SU-DHL-6 (cell line): Measurements from ENCODE around the gene DVL1.

ENCODE experiments used
- H2AFZ ChIP-seq: fragments of 200-600 bp; sonication (generic); 2 replicates; pipeline ENCODE4 v1.6.1; 2014; ENCODE audit warnings: low read depth, mild to moderate bottlenecking, moderate library complexity, mixed read lengths, antibody characterized with exemption, low read length; ENCODE audit not compliant: severe bottlenecking
- H3F3A ChIP-seq: fragments of 200-600 bp; shearing (Covaris generic); 2 replicates; pipeline ENCODE4 v1.6.0; 2016; ENCODE audit warnings: antibody characterized with exemption, mild to moderate bottlenecking; ENCODE audit not compliant: insufficient read depth
- H3K27ac ChIP-seq: fragments of 200-600 bp; sonication (generic); 2 replicates; pipeline ENCODE4 v1.5.1; 2016; ENCODE audit warnings: low read depth, mild to moderate bottlenecking, low read length, moderate library complexity, mixed read lengths
- H3K27me3 ChIP-seq: fragments of 200-600 bp; sonication (generic), shearing (Covaris generic); 2 replicates; pipeline ENCODE4 v1.6.0; 2014; ENCODE audit warnings: mild to moderate bottlenecking, low read length
- H3K36me3 ChIP-seq: fragments of 200-600 bp; sonication (generic); 2 replicates; pipeline ENCODE4 v1.6.1; 2014; ENCODE audit warnings: mild to moderate bottlenecking, low read length, mixed read lengths
- H3K4me2 ChIP-seq: fragments of 300-600, 200-600 bp; shearing (Covaris generic), sonication (generic); 2 replicates; pipeline ENCODE4 v1.6.0; 2014; ENCODE audit warnings: low read length, low read depth, mild to moderate bottlenecking; ENCODE audit not compliant: poor library complexity, severe bottlenecking
- H3K4me3 ChIP-seq: fragments of 200-600 bp; sonication (generic); 2 replicates; pipeline ENCODE4 v1.5.1; 2014; ENCODE audit warnings: antibody characterized with exemption, low read length, mild to moderate bottlenecking, mixed read lengths; ENCODE audit not compliant: insufficient read depth, poor library complexity, severe bottlenecking
- H3K79me2 ChIP-seq: fragments of 200-600 bp; sonication (generic); 2 replicates; pipeline ENCODE4 v1.6.1; 2014; ENCODE audit warnings: mild to moderate bottlenecking, low read length, moderate library complexity; ENCODE audit not compliant: insufficient read depth
- H3K9ac ChIP-seq: fragments of 200-600 bp; sonication (generic); 2 replicates; pipeline ENCODE4 v1.7.0; 2014; ENCODE audit warnings: mild to moderate bottlenecking, low read length
- H3K9me2 ChIP-seq: fragments of 200-600 bp; sonication (generic); replicated peaks from 2 replicates; pipeline ENCODE4 v1.6.1; 2014; ENCODE audit warnings: low read length; ENCODE audit not compliant: insufficient read depth
- H3K9me3 ChIP-seq: fragments of 200-600 bp; sonication (generic); 2 replicates; pipeline ENCODE4 v1.6.1; 2014; ENCODE audit warnings: low read length, mixed read lengths; ENCODE audit not compliant: insufficient read depth
- H4K20me1 ChIP-seq: fragments of 200-600 bp; sonication (generic); 2 replicates; pipeline ENCODE4 v1.6.1; 2014; ENCODE audit warnings: low read depth, mild to moderate bottlenecking, antibody characterized with exemption, low read length, moderate library complexity, mixed read lengths
- CTCF ChIP-seq: fragments of 200-600 bp; sonication (generic); IDR thresholded peaks from one replicate; pipeline ENCODE4 v1.5.1; 2017; ENCODE audit warnings: antibody characterized with exemption, mild to moderate bottlenecking, low read length, moderate library complexity; ENCODE audit not compliant: insufficient read depth, poor library complexity, severe bottlenecking
- EZH2phosphoT487 ChIP-seq: fragments of 200-600 bp; sonication (generic), shearing (Covaris generic); conservative IDR thresholded peaks from 2 replicates; pipeline ENCODE4 v1.6.1; 2018; ENCODE audit warnings: mild to moderate bottlenecking, antibody characterized with exemption, low read length, moderate library complexity, mixed read lengths

The DVL1 gene

GRCh38 chr1:1310109-1310385 lies 39.2 kb downstream of the DVL1 start:
- Histone ChIP-seq H3K4me3 (peak overlapping the region; percentile 84), H4K20me1 (no peaks in the 10 kb centered on the region), H3K27me3 (no peaks in the 10 kb centered on the region), H2AFZ (no peak overlapping the region), H3K36me3 (no peaks in the 10 kb centered on the region), H3K79me2 (peaks cover 12% of the 10 kb centered on the region), H3K9me2 (no peaks in the 10 kb centered on the region), H3K9me3 (no peaks in the 10 kb centered on the region), H3F3A (no peaks in the 10 kb centered on the region; the same call in 1 of the 2 replicates), H3K27ac (peak overlapping the region; percentile 75; the same call in 1 of the 2 replicates), H3K4me2 (peak overlapping the region; percentile 68), H3K9ac (peak overlapping the region; percentile 99)
- TF ChIP-seq CTCF (no peak), EZH2phosphoT487 (no peak)

- no peaks in the 10 kb centered on the region for H3K36me3 ChIP-seq
Measured at GRCh38 chr1:1309251-1310108, 39.7 kb downstream of the DVL1 start.

GRCh38 chr1:1308756-1309250 lies 40.4 kb downstream of the DVL1 start:
- Histone ChIP-seq H3F3A (no peaks in the 10 kb centered on the region; the same call in 1 of the 2 replicates), H3K4me2 (peak overlapping the region; percentile 68), H3K9me3 (no peaks in the 10 kb centered on the region), H4K20me1 (no peaks in the 10 kb centered on the region), H3K27me3 (no peaks in the 10 kb centered on the region), H3K9ac (peak overlapping the region; percentile 99), H3K79me2 (peaks cover 12% of the 10 kb centered on the region), H3K27ac (peak overlapping the region; percentile 75), H3K36me3 (no peaks in the 10 kb centered on the region), H3K4me3 (peak overlapping the region; percentile 84), H2AFZ (peak overlapping the region; percentile 53), H3K9me2 (no peaks in the 10 kb centered on the region)
- no peak for TF ChIP-seq CTCF
- TF ChIP-seq EZH2phosphoT487: no peak

More at GRCh38 chr1:1309251-1310108, 39.7 kb downstream of the DVL1 start:
- Histone ChIP-seq H4K20me1 (no peaks in the 10 kb centered on the region), H3K4me3 (peak overlapping the region; percentile 84), H3K9me2 (no peaks in the 10 kb centered on the region), H3K9me3 (no peaks in the 10 kb centered on the region), H3K9ac (peak overlapping the region; percentile 99), H3K27ac (peak overlapping the region; percentile 75), H3K79me2 (peaks cover 12% of the 10 kb centered on the region), H3K4me2 (peak overlapping the region; percentile 68), H2AFZ (no peak overlapping the region), H3K27me3 (no peaks in the 10 kb centered on the region), H3F3A (no peaks in the 10 kb centered on the region; the same call in 1 of the 2 replicates)
- TF ChIP-seq EZH2phosphoT487 (no peak), CTCF (no peak)
